IgD-negative memory B cell (primary cell): Measurements from ENCODE around the gene TGFBRAP1. TPM values are rescaled to one million over a fixed set of nuclear protein-coding genes. Genes with fewer than 3 reads are reported as not detected.

ENCODE experiments used
- H3K27ac Mint-ChIP-seq, 3 donors: one replicate each; pipeline ENCODE4 v1.8.0; 2020 to 2022; ENCODE audit warnings: mild to moderate bottlenecking in 3 of 3, mixed read lengths in 3 of 3, moderate library complexity in 1 of 3
- H3K27me3 Mint-ChIP-seq: one replicate; pipeline ENCODE4 v1.8.0; 2021; ENCODE audit warnings: mixed read lengths
- H3K36me3 Mint-ChIP-seq: one replicate; pipeline ENCODE4 v1.8.0; 2020; ENCODE audit warnings: mild to moderate bottlenecking, mixed read lengths
- H3K4me1 Mint-ChIP-seq, 3 donors: one replicate each; pipeline ENCODE4 v1.8.0; 2020 to 2022; ENCODE audit warnings: mixed read lengths in 3 of 3, mild to moderate bottlenecking in 1 of 3
- H3K4me3 Mint-ChIP-seq, 4 donors: one replicate each; pipeline ENCODE4 v1.8.0; 2020 to 2022; ENCODE audit warnings: mild to moderate bottlenecking in 4 of 4, mixed read lengths in 4 of 4, moderate library complexity in 3 of 4
- H3K9me3 Mint-ChIP-seq, 3 donors: one replicate each; pipeline ENCODE4 v1.8.0; 2020 to 2021; ENCODE audit warnings: mixed read lengths in 3 of 3, mild to moderate bottlenecking in 1 of 3
- polyA plus RNA-seq: library from polyadenylated mRNA; unstranded; fragments of 300-500 nt; fragmentation: Illumina TruSeq; gene quantifications from one replicate; pipeline ENCODE4 v1.2.3, GENCODE V29; 2021

The TGFBRAP1 gene
- 23.2 TPM for polyA plus RNA-seq

- Mint-ChIP-seq H3K27me3 (no peaks in the 10 kb centered on the region), H3K4me1 (peaks cover 24 to 32% (median 26%) of the 10 kb centered on the region in 3 donors), H3K27ac (peak within 1 kb of the TSS; percentile 79 to 99 (median 95)), H3K9me3 (no peaks in the 10 kb centered on the region), H3K4me3 (peak within 1 kb of the TSS; percentile 91 to 100 (median 96)), H3K36me3 (peaks cover under 1% of the 10 kb centered on the region)
Observed at GRCh38 chr2:105329561-105330495, at the start of gene TGFBRAP1. TGFBRAP1 (minus strand) TSS chr2:105329735; CDS start chr2:105308301, 21,434 bp downstream.

- Mint-ChIP-seq H3K9me3 (no peaks in the 10 kb centered on the region), H3K4me3 (no peak overlapping the region), H3K27me3 (peaks cover 1% of the 10 kb centered on the region), H3K27ac (no peak overlapping the region), H3K36me3 (no peaks in the 10 kb centered on the region), H3K4me1 (no peaks in the 10 kb centered on the region)
Observed at GRCh38 chr2:105378921-105379383, 49.4 kb upstream of the TGFBRAP1 start.

GRCh38 chr2:105378276-105378840 is 48.8 kb upstream of the TGFBRAP1 start:
- Mint-ChIP-seq H3K9me3 (no peaks in the 10 kb centered on the region), H3K36me3 (no peaks in the 10 kb centered on the region), H3K4me3 (no peak overlapping the region), H3K27me3 (peaks cover 1% of the 10 kb centered on the region), H3K27ac (no peak overlapping the region), H3K4me1 (no peaks in the 10 kb centered on the region)

GRCh38 chr2:105377871-105378270 is 48.3 kb upstream of the TGFBRAP1 start:
- Mint-ChIP-seq H3K36me3 (no peaks in the 10 kb centered on the region), H3K4me3 (no peak overlapping the region), H3K9me3 (no peaks in the 10 kb centered on the region), H3K4me1 (no peaks in the 10 kb centered on the region), H3K27ac (no peak overlapping the region), H3K27me3 (peaks cover 1% of the 10 kb centered on the region)

GRCh38 chr2:105376789-105377240 is 47.3 kb upstream of the TGFBRAP1 start:
- Mint-ChIP-seq H3K4me1 (no peaks in the 10 kb centered on the region), H3K36me3 (peaks cover 2% of the 10 kb centered on the region), H3K4me3 (no peak overlapping the region), H3K27ac (no peak overlapping the region), H3K9me3 (no peaks in the 10 kb centered on the region), H3K27me3 (peaks cover 1% of the 10 kb centered on the region)

GRCh38 chr2:105376010-105376409 is 46.5 kb upstream of the TGFBRAP1 start:
- H3K4me3 Mint-ChIP-seq = no peak overlapping the region
- peaks cover 2% of the 10 kb centered on the region for H3K36me3 Mint-ChIP-seq
- peaks cover 1% of the 10 kb centered on the region for H3K27me3 Mint-ChIP-seq
- no peaks in the 10 kb centered on the region for H3K9me3 Mint-ChIP-seq
- no peak overlapping the region for H3K27ac Mint-ChIP-seq
- H3K4me1 Mint-ChIP-seq = no peaks in the 10 kb centered on the region

- H3K4me1 Mint-ChIP-seq = peaks cover 0 to 1% (median 0%) of the 10 kb centered on the region in 3 donors
- peaks cover 2% of the 10 kb centered on the region for H3K36me3 Mint-ChIP-seq
- H3K27me3 Mint-ChIP-seq = peaks cover 1% of the 10 kb centered on the region
- no peak overlapping the region for H3K4me3 Mint-ChIP-seq
- H3K27ac Mint-ChIP-seq = no peak overlapping the region
- H3K9me3 Mint-ChIP-seq = no peaks in the 10 kb centered on the region
Observed at GRCh38 chr2:105375001-105375561, 45.5 kb upstream of the TGFBRAP1 start.

- peaks cover 4% of the 10 kb centered on the region for H3K27me3 Mint-ChIP-seq
- peaks cover 0 to 7% (median 5%) of the 10 kb centered on the region in 3 donors for H3K4me1 Mint-ChIP-seq
- peak overlapping the region in 1 of 4 donors; percentile 45 for H3K4me3 Mint-ChIP-seq
- H3K9me3 Mint-ChIP-seq = no peaks in the 10 kb centered on the region
- H3K36me3 Mint-ChIP-seq = peaks cover 4% of the 10 kb centered on the region
- H3K27ac Mint-ChIP-seq = no peak overlapping the region
Observed at GRCh38 chr2:105373895-105374401, 44.4 kb upstream of the TGFBRAP1 start.

GRCh38 chr2:105373344-105373781 is 43.8 kb upstream of the TGFBRAP1 start:
- peak overlapping the region in 1 of 4 donors; percentile 63 for H3K4me3 Mint-ChIP-seq
- peaks cover 0 to 7% (median 5%) of the 10 kb centered on the region in 3 donors for H3K4me1 Mint-ChIP-seq
- peaks cover 4% of the 10 kb centered on the region for H3K36me3 Mint-ChIP-seq
- H3K9me3 Mint-ChIP-seq = no peaks in the 10 kb centered on the region
- H3K27ac Mint-ChIP-seq = no peak overlapping the region
- H3K27me3 Mint-ChIP-seq = peaks cover 4% of the 10 kb centered on the region

GRCh38 chr2:105371810-105372209 is 42.3 kb upstream of the TGFBRAP1 start:
- H3K4me3 Mint-ChIP-seq = no peak overlapping the region
- H3K36me3 Mint-ChIP-seq = peaks cover 4% of the 10 kb centered on the region
- H3K27ac Mint-ChIP-seq = no peak overlapping the region
- H3K9me3 Mint-ChIP-seq = no peaks in the 10 kb centered on the region
- H3K4me1 Mint-ChIP-seq = peaks cover 0 to 7% (median 5%) of the 10 kb centered on the region in 3 donors
- H3K27me3 Mint-ChIP-seq = peaks cover 4% of the 10 kb centered on the region

- H3K27ac Mint-ChIP-seq = no peak overlapping the region
- H3K4me3 Mint-ChIP-seq = no peak overlapping the region
- peaks cover 0 to 7% (median 5%) of the 10 kb centered on the region in 3 donors for H3K4me1 Mint-ChIP-seq
- peaks cover 4% of the 10 kb centered on the region for H3K27me3 Mint-ChIP-seq
- H3K36me3 Mint-ChIP-seq = peaks cover 4% of the 10 kb centered on the region
- H3K9me3 Mint-ChIP-seq = no peaks in the 10 kb centered on the region
Observed at GRCh38 chr2:105371156-105371555, 41.6 kb upstream of the TGFBRAP1 start.

GRCh38 chr2:105369777-105370690 is 40.5 kb upstream of the TGFBRAP1 start:
- no peaks in the 10 kb centered on the region for H3K9me3 Mint-ChIP-seq
- H3K36me3 Mint-ChIP-seq = peaks cover 4% of the 10 kb centered on the region
- H3K27me3 Mint-ChIP-seq = peaks cover 4% of the 10 kb centered on the region
- no peak overlapping the region for H3K27ac Mint-ChIP-seq
- H3K4me3 Mint-ChIP-seq = peak overlapping the region in 2 of 4 donors; percentile 74 to 81
- peaks cover 0 to 7% (median 5%) of the 10 kb centered on the region in 3 donors for H3K4me1 Mint-ChIP-seq

GRCh38 chr2:105368759-105369408 is 39.3 kb upstream of the TGFBRAP1 start:
- Mint-ChIP-seq H3K27ac (no peak overlapping the region), H3K4me1 (peaks cover 0 to 7% (median 5%) of the 10 kb centered on the region in 3 donors), H3K9me3 (no peaks in the 10 kb centered on the region), H3K4me3 (no peak overlapping the region), H3K27me3 (peaks cover 4% of the 10 kb centered on the region), H3K36me3 (peaks cover 4% of the 10 kb centered on the region)
